Neuronal stem cell (in vitro differentiated cells): ENCODE measurements around the gene AP1S3.

ENCODE experiments used
- DNase-seq: peaks from one replicate; pipeline ENCODE4 v3.0.0-alpha.2; 2013; ENCODE audit warnings: low spot score
- H2AFZ ChIP-seq: one replicate; pipeline ENCODE4 v1.6.1; 2013; ENCODE audit warnings: mild to moderate bottlenecking, low read length, inconsistent platforms
- H2AK5ac ChIP-seq: 2 replicates; pipeline ENCODE4 v1.6.1; 2013; ENCODE audit warnings: low read depth, mild to moderate bottlenecking, inconsistent platforms, low read length, moderate library complexity, mixed read lengths
- H2BK120ac ChIP-seq: 2 replicates; pipeline ENCODE4 v1.6.1; 2013; ENCODE audit warnings: low read depth, mild to moderate bottlenecking, inconsistent platforms, low read length, moderate library complexity, mixed read lengths
- H2BK12ac ChIP-seq: one replicate; pipeline ENCODE4 v1.6.1; 2013; ENCODE audit warnings: low read length, inconsistent platforms
- H2BK15ac ChIP-seq: 2 replicates; pipeline ENCODE4 v1.6.1; 2013; ENCODE audit warnings: mild to moderate bottlenecking, low read length, inconsistent platforms, mixed read lengths
- H2BK5ac ChIP-seq: one replicate; pipeline ENCODE4 v1.6.1; 2013; ENCODE audit warnings: inconsistent platforms, mild to moderate bottlenecking, low read length, moderate library complexity
- H3K14ac ChIP-seq: one replicate; pipeline ENCODE4 v1.6.1; 2013; ENCODE audit warnings: low read length, inconsistent platforms
- H3K18ac ChIP-seq: 2 replicates; pipeline ENCODE4 v1.6.1; 2013; ENCODE audit warnings: low read length, inconsistent platforms
- H3K23ac ChIP-seq: 2 replicates; pipeline ENCODE4 v1.6.1; 2013; ENCODE audit warnings: low read depth, mild to moderate bottlenecking, mixed read lengths, low read length, inconsistent platforms; ENCODE audit not compliant: poor library complexity
- H3K27ac ChIP-seq: replicated peaks from 3 replicates; pipeline ENCODE4 v1.5.1; 2013; ENCODE audit warnings: low read length, inconsistent platforms
- H3K27me3 ChIP-seq, 3 experiments: 2 replicates each; pipeline ENCODE4 v1.6.1; 2013; ENCODE audit warnings: low read length in 3 of 3, mild to moderate bottlenecking in 2 of 3, inconsistent platforms in 1 of 3, low read depth in 1 of 3, mixed read lengths in 1 of 3, moderate library complexity in 1 of 3; ENCODE audit not compliant: control insufficient read depth in 3 of 3, insufficient read depth in 3 of 3
- H3K36me3 ChIP-seq, 2 donors: replicated peaks in 1 of 2; 2 replicates each; pipeline ENCODE4 v1.6.1; 2013; ENCODE audit warnings: low read length in 2 of 2; ENCODE audit not compliant: control insufficient read depth in 2 of 2, insufficient read depth in 2 of 2
- H3K4ac ChIP-seq: 2 replicates; pipeline ENCODE4 v1.6.1; 2013; ENCODE audit warnings: inconsistent platforms, mild to moderate bottlenecking, low read length, moderate library complexity
- H3K4me1 ChIP-seq, 2 donors: 1 replicate in 1 of 2; 2 replicates in 1 of 2; pipeline ENCODE4 v1.6.1; 2013; ENCODE audit warnings: low read length in 2 of 2, low read depth in 1 of 2; ENCODE audit not compliant: control insufficient read depth in 2 of 2, insufficient read depth in 1 of 2
- H3K4me2 ChIP-seq: one replicate; pipeline ENCODE4 v1.6.1; 2013; ENCODE audit warnings: mild to moderate bottlenecking, low read length, inconsistent platforms; ENCODE audit not compliant: insufficient read depth, poor library complexity, severe bottlenecking
- H3K4me3 ChIP-seq, 2 donors: 2 replicates each; pipeline ENCODE4 v1.5.1; 2013; ENCODE audit warnings: low read length in 2 of 2, mild to moderate bottlenecking in 2 of 2, inconsistent platforms in 1 of 2, moderate library complexity in 1 of 2
- H3K79me1 ChIP-seq: one replicate; pipeline ENCODE4 v1.6.1; 2013; ENCODE audit warnings: low read depth, mild to moderate bottlenecking, inconsistent platforms, low read length, moderate library complexity
- H3K9ac ChIP-seq: one replicate; pipeline ENCODE4 v1.6.1; 2013; ENCODE audit warnings: mild to moderate bottlenecking, low read depth, low read length, inconsistent platforms; ENCODE audit not compliant: poor library complexity
- H3K9me3 ChIP-seq, 2 donors: replicated peaks in 1 of 2; 2 replicates each; pipeline versions ENCODE3 to v1.6.1; 2013; ENCODE audit warnings: low read length in 2 of 2, mild to moderate bottlenecking in 2 of 2, inconsistent platforms in 1 of 2, low read depth in 1 of 2, mixed read lengths in 1 of 2, moderate library complexity in 1 of 2; ENCODE audit not compliant: control insufficient read depth in 2 of 2, insufficient read depth in 1 of 2
- H4K8ac ChIP-seq: one replicate; pipeline ENCODE4 v1.6.1; 2013; ENCODE audit warnings: low read depth, mild to moderate bottlenecking, inconsistent platforms, low read length, moderate library complexity
- H4K91ac ChIP-seq: one replicate; pipeline ENCODE4 v1.6.1; 2013; ENCODE audit warnings: low read length, low read depth, mild to moderate bottlenecking, inconsistent platforms; ENCODE audit not compliant: poor library complexity
- WGBS, 2 donors: extraction: QIAGEN DNeasy Blood & Tissue Kit; methylation state at CpG; one replicate each; pipeline ENCODE4 v1.1.7; 2013; ENCODE audit warnings: missing lambda C conversion rate in 2 of 2, mixed read lengths in 1 of 2; ENCODE audit not compliant: insufficient read length in 2 of 2, insufficient replicate concordance in 1 of 2; ENCODE audit errors: extremely low coverage in 2 of 2; 5-methylcytosine and 5-hydroxymethylcytosine counted together

Gene AP1S3

DNA sequence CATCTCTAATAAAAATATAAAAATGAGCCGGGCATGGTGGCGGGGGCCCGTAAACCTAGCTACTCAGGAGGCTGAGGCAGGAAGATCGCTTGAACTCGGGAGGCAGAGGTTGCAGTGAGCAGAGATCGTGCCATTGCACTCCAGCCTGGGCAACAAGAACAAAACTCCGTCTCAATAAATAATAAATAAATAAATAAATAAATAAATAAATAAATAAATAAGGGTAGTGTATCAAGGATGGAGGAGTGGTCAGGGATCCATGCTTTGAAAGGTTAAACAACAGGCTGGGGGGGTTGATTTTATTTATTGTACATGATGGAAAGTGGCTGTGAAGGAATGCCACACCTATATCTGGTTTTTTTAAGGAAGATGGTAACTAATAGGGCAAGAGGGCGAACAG lies 63.2 kb downstream of the AP1S3 start:
- H3K9me3 ChIP-seq, result no peaks in the 10 kb centered on the region
- H2BK15ac ChIP-seq, result no peak overlapping the region
- no peak overlapping the region for H2BK5ac ChIP-seq
- no peak overlapping the region for H2AFZ ChIP-seq
- no peak overlapping the region for H3K14ac ChIP-seq
- H3K4me3 ChIP-seq, result no peak overlapping the region
- H4K8ac ChIP-seq, result no peak overlapping the region
- H3K27ac ChIP-seq, result no peak overlapping the region
- H2BK120ac ChIP-seq, result no peak overlapping the region
- H3K27me3 ChIP-seq, result no peaks in the 10 kb centered on the region
- no CpG with 5 or more reads among the region's 8 CpGs for WGBS, 2 donors
- no peak overlapping the region for H3K23ac ChIP-seq
- H3K4me2 ChIP-seq, result no peak overlapping the region
- no peak overlapping the region for H2AK5ac ChIP-seq
- H3K79me1 ChIP-seq, result no peaks in the 10 kb centered on the region
- no peak overlapping the region for H3K4ac ChIP-seq
- no peak overlapping the region for H4K91ac ChIP-seq
- DNase-seq, result no peak
- H3K18ac ChIP-seq, result no peak overlapping the region
- H2BK12ac ChIP-seq, result no peak overlapping the region
- no peaks in the 10 kb centered on the region for H3K36me3 ChIP-seq
- H3K4me1 ChIP-seq, result peaks cover 0 to 2% of the 10 kb centered on the region in 2 donors
- no peak overlapping the region for H3K9ac ChIP-seq

DNA sequence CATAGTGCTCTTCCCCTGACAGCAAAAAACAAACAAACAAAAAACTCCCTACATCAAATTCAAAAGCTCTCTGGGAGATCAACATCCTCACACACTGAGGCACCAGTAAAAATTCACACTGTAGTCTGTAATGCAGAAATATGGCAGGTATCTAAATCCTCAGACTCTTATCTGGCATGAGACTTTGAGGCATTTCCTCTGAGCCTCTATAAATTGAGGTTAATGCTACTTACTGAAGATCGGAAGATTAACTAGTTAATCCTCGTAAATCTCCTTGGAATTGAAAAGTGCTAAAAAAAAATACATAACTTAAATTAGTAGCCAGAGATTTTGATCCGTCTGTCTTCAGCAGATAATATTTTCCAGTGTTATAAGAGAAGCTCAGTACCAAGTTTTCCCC lies 65.0 kb downstream of the AP1S3 start:
- no peak overlapping the region for H2BK15ac ChIP-seq
- H3K14ac ChIP-seq, result no peak overlapping the region
- no peaks in the 10 kb centered on the region for H3K79me1 ChIP-seq
- no peak overlapping the region for H3K23ac ChIP-seq
- peaks cover 0 to 2% of the 10 kb centered on the region in 2 donors for H3K4me1 ChIP-seq
- no peak overlapping the region for H4K8ac ChIP-seq
- H3K36me3 ChIP-seq, result no peaks in the 10 kb centered on the region
- no CpG with 5 or more reads among the region's 3 CpGs for WGBS, 2 donors
- H2BK120ac ChIP-seq, result no peak overlapping the region
- no peak overlapping the region for H3K27ac ChIP-seq
- DNase-seq, result no peak
- no peak overlapping the region for H2AFZ ChIP-seq
- H4K91ac ChIP-seq, result no peak overlapping the region
- H3K4ac ChIP-seq, result no peak overlapping the region
- H2AK5ac ChIP-seq, result no peak overlapping the region
- H3K4me2 ChIP-seq, result no peak overlapping the region
- no peak overlapping the region for H2BK5ac ChIP-seq
- H3K27me3 ChIP-seq, result no peaks in the 10 kb centered on the region
- H3K18ac ChIP-seq, result no peak overlapping the region
- no peak overlapping the region for H2BK12ac ChIP-seq
- no peaks in the 10 kb centered on the region for H3K9me3 ChIP-seq
- no peak overlapping the region for H3K4me3 ChIP-seq
- H3K9ac ChIP-seq, result no peak overlapping the region

DNA sequence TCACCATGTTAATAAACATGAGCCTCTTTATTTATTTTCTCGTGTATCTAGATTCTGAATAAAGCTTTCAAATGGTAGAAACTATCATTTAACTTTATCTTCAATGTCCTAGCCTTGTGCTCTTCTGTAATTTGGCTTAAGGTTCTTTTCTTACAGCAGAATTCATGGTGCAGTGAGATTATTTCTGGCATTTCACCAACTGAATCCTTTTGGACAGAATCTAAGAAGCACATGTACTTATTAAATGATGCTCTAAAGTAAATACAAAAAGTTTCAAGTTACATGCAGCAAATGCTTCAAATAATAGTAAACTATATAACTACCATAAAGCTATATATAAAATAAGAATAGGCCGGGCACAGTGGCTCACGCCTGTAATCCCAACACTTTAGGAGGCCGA lies 65.9 kb downstream of the AP1S3 start:
- WGBS, 2 donors, result no CpG with 5 or more reads among the region's 4 CpGs
- no peaks in the 10 kb centered on the region for H3K36me3 ChIP-seq
- no peak overlapping the region for H2BK15ac ChIP-seq
- no peak overlapping the region for H3K23ac ChIP-seq
- no peak overlapping the region for H3K27ac ChIP-seq
- H2BK5ac ChIP-seq, result no peak overlapping the region
- peaks cover 0 to 2% of the 10 kb centered on the region in 2 donors for H3K4me1 ChIP-seq
- H2AK5ac ChIP-seq, result no peak overlapping the region
- no peak overlapping the region for H3K18ac ChIP-seq
- H3K27me3 ChIP-seq, result no peaks in the 10 kb centered on the region
- H4K91ac ChIP-seq, result no peak overlapping the region
- H3K79me1 ChIP-seq, result no peaks in the 10 kb centered on the region
- H2AFZ ChIP-seq, result no peak overlapping the region
- no peak overlapping the region for H4K8ac ChIP-seq
- DNase-seq, result no peak
- H3K4me3 ChIP-seq, result no peak overlapping the region
- H2BK120ac ChIP-seq, result no peak overlapping the region
- H2BK12ac ChIP-seq, result no peak overlapping the region
- no peaks in the 10 kb centered on the region for H3K9me3 ChIP-seq
- no peak overlapping the region for H3K4ac ChIP-seq
- no peak overlapping the region for H3K4me2 ChIP-seq
- no peak overlapping the region for H3K14ac ChIP-seq
- H3K9ac ChIP-seq, result no peak overlapping the region

DNA sequence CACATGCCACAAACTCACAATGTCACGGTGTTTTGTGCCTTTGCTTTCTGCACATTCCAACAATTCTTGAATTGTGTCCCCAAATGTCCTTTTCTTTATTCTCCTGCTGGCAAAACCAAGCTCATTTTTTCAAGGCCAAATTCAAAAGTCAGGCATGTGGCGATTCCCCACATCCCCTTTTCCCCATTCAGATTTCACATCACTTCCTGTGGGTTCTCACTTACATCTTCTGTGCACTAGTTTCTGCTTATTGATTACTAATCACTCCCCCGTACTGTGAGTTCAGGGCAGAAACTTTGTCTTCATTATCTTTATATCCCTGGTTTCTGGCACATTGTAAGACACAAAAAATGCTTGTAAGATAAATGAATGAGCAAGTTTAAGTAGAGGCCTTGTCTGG lies 69.2 kb downstream of the AP1S3 start:
- Histone ChIP-seq H2AFZ (no peak overlapping the region), H3K14ac (no peak overlapping the region), H3K18ac (no peak overlapping the region), H3K9me3 (no peaks in the 10 kb centered on the region), H3K23ac (no peak overlapping the region), H3K36me3 (no peaks in the 10 kb centered on the region), H2BK12ac (no peak overlapping the region), H2BK15ac (no peak overlapping the region), H3K4me2 (no peak overlapping the region), H3K27ac (no peak overlapping the region), H3K27me3 (no peaks in the 10 kb centered on the region), H2AK5ac (no peak overlapping the region), H3K79me1 (no peaks in the 10 kb centered on the region), H4K8ac (no peak overlapping the region), H4K91ac (no peak overlapping the region), H3K4ac (no peak overlapping the region), H3K9ac (no peak overlapping the region), H3K4me3 (no peak overlapping the region), H3K4me1 (no peaks in the 10 kb centered on the region), H2BK120ac (no peak overlapping the region), H2BK5ac (no peak overlapping the region)
- WGBS, 2 donors, result no CpG with 5 or more reads among the region's 3 CpGs
- DNase-seq, result no peak
